ENCODE data around the gene RBKS. TPM values are rescaled to one million over a fixed set of nuclear protein-coding genes. Genes with fewer than 3 reads are reported as not detected.

The RBKS gene
- total RNA-seq, 4 donors from 2014 or later = 6.9 to 10.6 (median 8.1) TPM

DNA sequence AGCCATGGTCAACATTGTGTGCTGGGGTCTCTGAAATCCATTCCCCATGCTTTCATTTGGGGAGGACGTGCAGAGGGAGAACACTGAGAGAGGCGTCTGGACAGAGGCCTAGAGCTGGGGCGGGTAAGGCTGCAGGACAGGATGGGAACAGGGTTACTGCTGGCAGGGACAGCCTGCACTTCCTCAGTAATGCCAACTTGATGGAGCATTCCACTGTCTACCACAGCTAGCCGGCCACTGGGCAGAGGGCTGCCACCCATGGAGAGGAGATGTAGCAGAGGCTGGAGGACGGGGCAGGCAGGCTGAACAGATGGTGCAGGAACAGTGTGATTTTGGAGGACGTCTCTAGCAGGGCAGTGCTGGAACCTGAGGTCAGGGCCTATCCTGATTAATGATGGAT, 89.3 kb downstream of the RBKS start:
- WGBS, 2 donors = 90 to 96% methylated on average over 6 of the region's 6 CpGs
- no peak for TF ChIP-seq POLR2A (IDR thresholded peaks at IDR 0.05)
- TF ChIP-seq, protein P1, sequence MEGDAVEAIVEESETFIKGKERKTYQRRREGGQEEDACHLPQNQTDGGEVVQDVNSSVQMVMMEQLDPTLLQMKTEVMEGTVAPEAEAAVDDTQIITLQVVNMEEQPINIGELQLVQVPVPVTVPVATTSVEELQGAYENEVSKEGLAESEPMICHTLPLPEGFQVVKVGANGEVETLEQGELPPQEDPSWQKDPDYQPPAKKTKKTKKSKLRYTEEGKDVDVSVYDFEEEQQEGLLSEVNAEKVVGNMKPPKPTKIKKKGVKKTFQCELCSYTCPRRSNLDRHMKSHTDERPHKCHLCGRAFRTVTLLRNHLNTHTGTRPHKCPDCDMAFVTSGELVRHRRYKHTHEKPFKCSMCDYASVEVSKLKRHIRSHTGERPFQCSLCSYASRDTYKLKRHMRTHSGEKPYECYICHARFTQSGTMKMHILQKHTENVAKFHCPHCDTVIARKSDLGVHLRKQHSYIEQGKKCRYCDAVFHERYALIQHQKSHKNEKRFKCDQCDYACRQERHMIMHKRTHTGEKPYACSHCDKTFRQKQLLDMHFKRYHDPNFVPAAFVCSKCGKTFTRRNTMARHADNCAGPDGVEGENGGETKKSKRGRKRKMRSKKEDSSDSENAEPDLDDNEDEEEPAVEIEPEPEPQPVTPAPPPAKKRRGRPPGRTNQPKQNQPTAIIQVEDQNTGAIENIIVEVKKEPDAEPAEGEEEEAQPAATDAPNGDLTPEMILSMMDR (IDR thresholded peaks at IDR 0.05) = no peak
- Histone ChIP-seq H3K9me3 (no peaks in the 10 kb centered on the region), H3K27me3 (no peaks in the 10 kb centered on the region), H3K4me1 (peaks cover 0 to 11% of the 10 kb centered on the region in 2 donors), H3K4me3 (replicated peaks in 1 of 3) (no peak overlapping the region), H3K36me3 (no peaks in the 10 kb centered on the region), H3K27ac (no peak overlapping the region)
- intact Hi-C loops (cut with DNase I) = no loop called here
- no peak for DNase-seq

- no peaks in the 10 kb centered on the region for H3K36me3 ChIP-seq
- TF ChIP-seq POLR2A (IDR thresholded peaks at IDR 0.05) = no peak
- TF ChIP-seq, protein P1 (IDR thresholded peaks at IDR 0.05) = no peak
- H3K4me3 ChIP-seq (replicated peaks in 1 of 3) = no peak overlapping the region
- peak overlapping the region in 1 of 3 donors; percentile 51 for H3K27ac ChIP-seq
- no peaks in the 10 kb centered on the region for H3K27me3 ChIP-seq
- H3K4me1 ChIP-seq = peaks cover 0 to 11% of the 10 kb centered on the region in 2 donors
- H3K9me3 ChIP-seq = no peaks in the 10 kb centered on the region
- intact Hi-C loops (cut with DNase I) = no loop called here
- WGBS, 2 donors = 87 to 96% methylated on average over 4 of the region's 4 CpGs
- DNase-seq = no peak
These were observed 90.6 kb downstream of the RBKS start for GRCh38 chr2:27799646-27800010.

- WGBS, 2 donors = 70 to 75% methylated on average over 11 of the region's 11 CpGs
- DNase-seq = peak; percentile 11 to 14
- peaks cover 0 to 11% of the 10 kb centered on the region in 2 donors for H3K4me1 ChIP-seq
- H3K27me3 ChIP-seq = no peaks in the 10 kb centered on the region
- no peaks in the 10 kb centered on the region for H3K36me3 ChIP-seq
- H3K4me3 ChIP-seq (replicated peaks in 1 of 3) = no peak overlapping the region
- no peak for TF ChIP-seq POLR2A (IDR thresholded peaks at IDR 0.05)
- TF ChIP-seq, protein P1 (IDR thresholded peaks at IDR 0.05) = no peak
- intact Hi-C loops (cut with DNase I) = no loop called here
- peak overlapping the region in 1 of 3 donors; percentile 51 for H3K27ac ChIP-seq
- H3K9me3 ChIP-seq = no peaks in the 10 kb centered on the region
These were observed 91.1 kb downstream of the RBKS start for GRCh38 chr2:27798948-27799645.

GRCh38 chr2:27798486-27798885, 91.7 kb downstream of the RBKS start:
- Histone ChIP-seq H3K27ac (no peak overlapping the region), H3K4me1 (peaks cover 0 to 11% of the 10 kb centered on the region in 2 donors), H3K27me3 (no peaks in the 10 kb centered on the region), H3K36me3 (no peaks in the 10 kb centered on the region), H3K4me3 (replicated peaks in 1 of 3) (no peak overlapping the region), H3K9me3 (no peaks in the 10 kb centered on the region)
- TF ChIP-seq, protein P1 (IDR thresholded peaks at IDR 0.05) = no peak
- TF ChIP-seq POLR2A (IDR thresholded peaks at IDR 0.05) = no peak
- DNase-seq = no peak
- intact Hi-C loops (cut with DNase I) = no loop called here
- 89 to 94% methylated on average over 7 of the region's 7 CpGs for WGBS, 2 donors

DNA sequence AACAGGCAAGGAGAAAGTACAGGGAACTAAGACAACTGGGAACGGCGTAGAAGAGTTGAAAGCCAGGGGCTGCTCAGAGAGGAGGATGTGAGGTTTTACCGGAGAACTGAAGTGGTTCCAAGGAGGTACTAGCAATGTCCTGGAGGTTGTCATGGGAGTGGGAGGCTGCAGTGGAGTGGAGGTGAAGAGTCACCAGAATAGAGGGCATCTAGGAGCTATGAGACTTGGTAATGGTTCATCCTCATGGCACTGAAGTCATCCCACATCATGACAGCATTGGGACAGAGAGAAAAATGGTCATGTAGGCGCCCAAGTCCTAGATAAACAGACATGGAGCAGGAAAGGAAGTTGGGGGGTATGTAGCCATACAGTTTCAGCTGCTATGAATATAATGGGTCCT, 92.3 kb downstream of the RBKS start:
- Histone ChIP-seq H3K36me3 (no peaks in the 10 kb centered on the region), H3K4me1 (peaks cover 0 to 11% of the 10 kb centered on the region in 2 donors), H3K4me3 (replicated peaks in 1 of 3) (no peak overlapping the region), H3K9me3 (no peaks in the 10 kb centered on the region), H3K27ac (no peak overlapping the region), H3K27me3 (no peaks in the 10 kb centered on the region)
- intact Hi-C loops (cut with DNase I) = no loop called here
- TF ChIP-seq, protein P1 (IDR thresholded peaks at IDR 0.05) = no peak
- WGBS, 2 donors = 72 to 90% methylated on average over 4 of the region's 4 CpGs
- no peak for DNase-seq

All from thyroid gland (tissue), 4 donors.